ENCODE measurements around the gene CPNE2. TPM values are rescaled to one million over a fixed set of nuclear protein-coding genes. Genes with fewer than 3 reads are reported as not detected.
A peak's percentile ranks its signal among the peaks of the same experiment; 100 is the strongest.

CPNE2 gene
- total RNA-seq, 1 donor from 2014 or later = 13.7 TPM

DNA sequence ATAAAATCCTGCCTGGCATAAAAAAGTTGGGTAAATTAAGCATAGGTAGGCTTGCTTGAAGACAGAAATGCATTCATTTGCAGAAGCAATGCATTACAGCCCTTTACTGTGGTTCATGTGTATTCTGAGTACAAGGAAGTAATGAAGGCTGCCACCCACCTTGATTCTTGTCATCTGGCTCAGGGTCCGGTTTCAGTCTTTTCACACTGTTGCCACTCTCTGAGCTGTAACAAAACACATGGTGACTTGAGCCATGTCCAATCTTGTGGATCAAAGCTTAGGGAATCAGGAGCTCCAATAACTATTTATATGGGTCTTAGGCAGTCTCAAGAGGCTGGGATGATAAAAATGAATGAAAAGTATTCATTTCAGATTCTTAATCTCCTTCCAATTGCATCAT lies 71.5 kb downstream of the CPNE2 start:
- Histone ChIP-seq H3K9me3 (replicated peaks) (no peaks in the 10 kb centered on the region), H3K27me3 (ENCODE audit: low read depth) (no peaks in the 10 kb centered on the region), H3K4me1 (peaks cover 29% of the 10 kb centered on the region), H3K4me3 (no peak overlapping the region), H3K36me3 (peaks cover 79% of the 10 kb centered on the region), H3K27ac (replicated peaks) (no peak overlapping the region)
- no peak for DNase-seq
- TF ChIP-seq, protein P1, sequence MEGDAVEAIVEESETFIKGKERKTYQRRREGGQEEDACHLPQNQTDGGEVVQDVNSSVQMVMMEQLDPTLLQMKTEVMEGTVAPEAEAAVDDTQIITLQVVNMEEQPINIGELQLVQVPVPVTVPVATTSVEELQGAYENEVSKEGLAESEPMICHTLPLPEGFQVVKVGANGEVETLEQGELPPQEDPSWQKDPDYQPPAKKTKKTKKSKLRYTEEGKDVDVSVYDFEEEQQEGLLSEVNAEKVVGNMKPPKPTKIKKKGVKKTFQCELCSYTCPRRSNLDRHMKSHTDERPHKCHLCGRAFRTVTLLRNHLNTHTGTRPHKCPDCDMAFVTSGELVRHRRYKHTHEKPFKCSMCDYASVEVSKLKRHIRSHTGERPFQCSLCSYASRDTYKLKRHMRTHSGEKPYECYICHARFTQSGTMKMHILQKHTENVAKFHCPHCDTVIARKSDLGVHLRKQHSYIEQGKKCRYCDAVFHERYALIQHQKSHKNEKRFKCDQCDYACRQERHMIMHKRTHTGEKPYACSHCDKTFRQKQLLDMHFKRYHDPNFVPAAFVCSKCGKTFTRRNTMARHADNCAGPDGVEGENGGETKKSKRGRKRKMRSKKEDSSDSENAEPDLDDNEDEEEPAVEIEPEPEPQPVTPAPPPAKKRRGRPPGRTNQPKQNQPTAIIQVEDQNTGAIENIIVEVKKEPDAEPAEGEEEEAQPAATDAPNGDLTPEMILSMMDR (IDR thresholded peaks at IDR 0.05; ENCODE audit: borderline replicate concordance) = no peak
- intact Hi-C loops (cut with micrococcal nuclease) = no loop called here

DNA sequence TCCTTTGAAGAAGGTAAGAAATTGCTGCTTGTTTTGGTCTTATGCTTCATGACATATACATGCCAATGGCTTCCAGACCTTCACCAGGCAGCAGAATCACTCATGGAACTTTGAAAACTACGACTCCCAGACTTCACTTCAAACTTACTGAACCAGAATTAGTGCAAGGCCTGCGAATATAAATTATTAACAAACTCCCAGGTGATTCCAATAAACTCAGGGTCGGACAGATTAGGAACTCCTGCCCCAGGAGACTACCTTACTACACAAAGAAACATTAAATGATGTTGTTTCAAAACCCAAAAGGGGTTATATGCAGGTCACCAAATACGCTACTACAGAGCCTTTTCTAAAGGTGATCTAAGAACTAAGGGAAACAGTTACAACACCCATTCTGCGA lies 73.1 kb downstream of the CPNE2 start:
- H3K4me3 ChIP-seq = no peak overlapping the region
- H3K27ac ChIP-seq (replicated peaks) = no peak overlapping the region
- no peaks in the 10 kb centered on the region for H3K27me3 ChIP-seq (ENCODE audit: low read depth)
- H3K36me3 ChIP-seq = peaks cover 77% of the 10 kb centered on the region
- peaks cover 26% of the 10 kb centered on the region for H3K4me1 ChIP-seq
- no peak for DNase-seq
- TF ChIP-seq, protein P1 (IDR thresholded peaks at IDR 0.05; ENCODE audit: borderline replicate concordance) = no peak
- intact Hi-C loops (cut with micrococcal nuclease) = loop anchor here (5.0 kb wide), 1 partner anchor 83 kb away; no protein-coding TSS in a partner anchor
- no peaks in the 10 kb centered on the region for H3K9me3 ChIP-seq (replicated peaks)

DNA sequence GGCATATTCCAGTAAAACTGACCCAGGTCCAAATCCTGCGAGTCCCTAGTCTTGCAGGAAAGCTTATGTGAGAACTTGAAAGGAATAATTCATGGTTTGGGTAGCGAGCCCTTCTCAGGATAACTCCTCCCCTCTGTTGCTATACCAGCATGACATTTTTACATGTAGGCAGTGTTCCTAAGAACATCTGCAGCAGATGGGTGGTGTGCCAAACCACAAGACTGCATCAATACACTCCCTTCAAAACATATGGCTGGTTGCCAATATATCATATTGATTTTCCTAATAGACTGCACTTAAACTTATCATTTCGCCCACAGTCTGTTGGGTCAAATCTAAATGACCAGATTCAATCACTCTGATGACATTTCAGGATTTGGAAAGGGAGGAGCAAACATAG lies 73.6 kb downstream of the CPNE2 start:
- H3K27ac ChIP-seq (replicated peaks) = no peak overlapping the region

DNA sequence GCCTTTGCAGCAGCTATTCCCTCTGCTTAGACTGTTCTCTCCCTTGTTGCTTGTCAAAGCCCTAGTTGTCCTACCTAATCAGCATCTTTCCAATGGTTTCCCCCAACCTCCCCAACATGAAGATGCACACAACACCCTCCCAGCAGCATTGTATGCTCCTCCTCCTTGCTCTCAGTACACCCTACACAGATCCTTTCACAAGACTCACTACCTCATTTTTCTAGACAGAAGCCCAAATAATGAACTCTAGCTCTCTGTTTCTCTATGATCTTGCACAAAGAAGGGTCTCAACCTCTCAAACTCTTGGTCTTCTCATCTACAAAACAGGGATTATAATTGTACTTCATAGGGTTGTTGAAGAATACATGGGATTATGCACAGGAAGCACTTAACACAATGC lies 74.1 kb downstream of the CPNE2 start:
- peaks cover 77% of the 10 kb centered on the region for H3K36me3 ChIP-seq

More for the DNA sequence above, 73.6 kb downstream of the CPNE2 start:
- Histone ChIP-seq H3K27me3 (ENCODE audit: low read depth) (no peaks in the 10 kb centered on the region), H3K36me3 (peaks cover 77% of the 10 kb centered on the region), H3K9me3 (replicated peaks) (no peaks in the 10 kb centered on the region), H3K4me3 (no peak overlapping the region), H3K4me1 (peaks cover 22% of the 10 kb centered on the region)
- DNase-seq = no peak
- intact Hi-C loops (cut with micrococcal nuclease) = loop anchor here (5.0 kb wide), 1 partner anchor 84 kb away; no protein-coding TSS in a partner anchor
- TF ChIP-seq, protein P1 (IDR thresholded peaks at IDR 0.05; ENCODE audit: borderline replicate concordance) = no peak

DNA sequence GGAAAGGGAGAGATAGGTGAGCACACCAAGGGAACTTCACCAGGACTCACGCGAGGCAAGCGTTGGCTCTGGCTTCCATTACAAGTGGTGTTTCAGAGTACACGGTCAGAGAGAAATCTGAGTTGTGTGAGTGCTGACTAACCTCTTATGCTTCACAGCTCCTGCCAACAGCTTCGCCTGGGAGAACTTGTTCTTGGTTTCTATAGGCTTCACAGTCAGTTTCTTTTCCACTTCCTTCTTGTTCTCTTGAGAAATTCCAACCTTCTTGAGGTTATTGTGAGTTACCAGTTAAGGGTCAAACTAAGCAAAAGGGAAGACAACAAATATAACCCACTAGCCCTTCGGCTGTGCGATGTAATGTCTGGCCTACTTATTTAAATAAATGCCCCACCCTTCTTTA lies 74.6 kb downstream of the CPNE2 start:
- TF ChIP-seq, protein P1 (IDR thresholded peaks at IDR 0.05; ENCODE audit: borderline replicate concordance) = no peak
- Histone ChIP-seq H3K27me3 (ENCODE audit: low read depth) (no peaks in the 10 kb centered on the region), H3K4me1 (peaks cover 22% of the 10 kb centered on the region), H3K9me3 (replicated peaks) (no peaks in the 10 kb centered on the region), H3K27ac (replicated peaks) (peak overlapping the region; percentile 40), H3K36me3 (peaks cover 77% of the 10 kb centered on the region), H3K4me3 (no peak overlapping the region)
- no peak for DNase-seq
- intact Hi-C loops (cut with micrococcal nuclease) = loop anchor here (5.0 kb wide), 1 partner anchor 85 kb away; no protein-coding TSS in a partner anchor

More for the DNA sequence above, 74.1 kb downstream of the CPNE2 start:
- DNase-seq = no peak
- TF ChIP-seq, protein P1 (IDR thresholded peaks at IDR 0.05; ENCODE audit: borderline replicate concordance) = no peak
- no peak overlapping the region for H3K4me3 ChIP-seq
- peak overlapping the region; percentile 40 for H3K27ac ChIP-seq (replicated peaks)
- no peaks in the 10 kb centered on the region for H3K27me3 ChIP-seq (ENCODE audit: low read depth)
- intact Hi-C loops (cut with micrococcal nuclease) = loop anchor here (5.0 kb wide), 1 partner anchor 84 kb away; no protein-coding TSS in a partner anchor
- H3K4me1 ChIP-seq = peaks cover 22% of the 10 kb centered on the region
- no peaks in the 10 kb centered on the region for H3K9me3 ChIP-seq (replicated peaks)
